ENCODE measurements around the gene GABPB2. TPM values are rescaled to one million over a fixed set of nuclear protein-coding genes. Genes with fewer than 3 reads are reported as not detected.

GABPB2 gene
- total RNA-seq, 1 donor from 2014 or later, result 12.4 TPM

DNA sequence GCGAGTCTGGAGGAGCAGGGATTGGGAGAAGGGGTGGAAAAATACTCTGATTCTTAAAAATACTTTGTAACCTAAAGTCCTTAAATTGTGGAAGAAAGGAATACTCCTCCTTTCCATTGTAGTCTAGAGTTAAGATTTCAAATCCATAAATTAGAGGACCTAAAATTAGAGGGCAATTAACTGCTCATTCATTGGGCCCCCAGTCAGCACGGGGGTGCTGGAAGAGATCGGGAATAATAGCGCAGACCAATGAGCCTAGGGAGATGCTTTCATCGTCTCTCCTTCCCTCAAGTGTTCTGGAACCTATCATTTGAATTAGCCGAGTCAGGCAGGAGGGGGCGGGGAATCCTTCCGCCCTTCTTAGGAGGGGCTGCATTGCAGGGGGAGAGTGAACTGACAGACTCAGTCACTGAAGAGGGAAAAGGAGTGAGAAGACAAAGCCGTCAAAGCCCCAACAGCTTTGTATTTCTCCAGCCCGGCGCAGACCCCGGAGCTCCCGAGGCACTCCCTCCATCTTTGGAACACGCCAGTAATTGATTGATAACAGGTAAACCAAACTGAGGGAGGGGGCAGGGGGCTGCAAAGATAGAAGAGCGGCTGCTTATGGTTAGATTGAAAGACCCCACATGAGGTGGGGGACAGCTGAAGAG lies 10.4 kb upstream of the GABPB2 start, which contains the start of gene MLLT11:
MLLT11 (plus strand) TSS at position 391 of the 650 bp plus-strand sequence. CDS start 6,828 bp downstream, outside the sequence.
- Mint-ChIP-seq H3K4me1 (ENCODE audit: low read depth) (peaks cover 59% of the 10 kb centered on the region), H3K27me3 (no peaks in the 10 kb centered on the region), H3K27ac (peak within 1 kb of the TSS; percentile 91), H3K4me3 (ENCODE audit: low read depth) (peak within 1 kb of the TSS; percentile 86), H3K36me3 (ENCODE audit: insufficient read depth) (peaks cover 23% of the 10 kb centered on the region), H3K9me3 (ENCODE audit: low read depth) (no peaks in the 10 kb centered on the region)
- DNase-seq (ENCODE audit: low spot score, unreplicated experiment), result no peak
- TF ChIP-seq, protein P1, sequence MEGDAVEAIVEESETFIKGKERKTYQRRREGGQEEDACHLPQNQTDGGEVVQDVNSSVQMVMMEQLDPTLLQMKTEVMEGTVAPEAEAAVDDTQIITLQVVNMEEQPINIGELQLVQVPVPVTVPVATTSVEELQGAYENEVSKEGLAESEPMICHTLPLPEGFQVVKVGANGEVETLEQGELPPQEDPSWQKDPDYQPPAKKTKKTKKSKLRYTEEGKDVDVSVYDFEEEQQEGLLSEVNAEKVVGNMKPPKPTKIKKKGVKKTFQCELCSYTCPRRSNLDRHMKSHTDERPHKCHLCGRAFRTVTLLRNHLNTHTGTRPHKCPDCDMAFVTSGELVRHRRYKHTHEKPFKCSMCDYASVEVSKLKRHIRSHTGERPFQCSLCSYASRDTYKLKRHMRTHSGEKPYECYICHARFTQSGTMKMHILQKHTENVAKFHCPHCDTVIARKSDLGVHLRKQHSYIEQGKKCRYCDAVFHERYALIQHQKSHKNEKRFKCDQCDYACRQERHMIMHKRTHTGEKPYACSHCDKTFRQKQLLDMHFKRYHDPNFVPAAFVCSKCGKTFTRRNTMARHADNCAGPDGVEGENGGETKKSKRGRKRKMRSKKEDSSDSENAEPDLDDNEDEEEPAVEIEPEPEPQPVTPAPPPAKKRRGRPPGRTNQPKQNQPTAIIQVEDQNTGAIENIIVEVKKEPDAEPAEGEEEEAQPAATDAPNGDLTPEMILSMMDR (IDR thresholded peaks at IDR 0.05; ENCODE audit: unreplicated experiment), result no peak

DNA sequence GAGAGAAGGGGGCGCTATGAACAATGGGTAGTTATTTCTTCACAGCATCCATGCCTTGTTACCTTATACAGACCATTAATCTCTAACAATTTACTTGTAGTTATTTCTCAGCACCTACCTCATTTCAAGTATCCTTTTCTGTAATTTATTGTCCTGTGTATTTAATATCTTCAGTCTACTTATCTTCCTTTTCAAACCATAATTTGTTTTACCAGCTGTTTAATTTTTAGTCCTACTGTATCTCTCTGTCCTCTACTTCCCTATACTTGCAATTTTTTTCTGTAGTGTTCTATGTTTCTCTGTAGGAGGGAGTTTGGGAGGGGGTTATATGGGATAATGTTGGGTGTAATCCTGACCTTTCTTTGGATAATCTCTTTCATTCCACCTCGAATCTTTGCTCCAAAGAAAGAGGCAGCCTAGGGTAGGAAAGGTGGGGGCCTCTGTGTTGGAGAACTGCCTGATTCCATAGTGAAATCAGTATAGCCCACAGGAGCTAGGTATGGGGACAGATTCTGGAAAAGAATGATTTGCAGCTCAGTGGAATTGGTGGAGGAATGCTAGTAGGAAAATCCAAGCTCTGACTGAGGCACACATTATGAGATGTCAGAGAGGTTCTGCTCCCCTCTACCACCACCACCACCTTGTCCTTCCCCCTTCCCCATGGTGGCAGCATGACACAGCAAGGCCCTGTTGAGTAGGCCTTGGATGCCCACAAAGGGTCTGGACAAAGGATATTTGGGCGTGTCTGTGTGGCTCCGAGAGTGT lies 9.7 kb upstream of the GABPB2 start:
- Mint-ChIP-seq H3K27ac (peak overlapping the region; percentile 91), H3K4me1 (ENCODE audit: low read depth) (peaks cover 57% of the 10 kb centered on the region), H3K36me3 (ENCODE audit: insufficient read depth) (peaks cover 25% of the 10 kb centered on the region), H3K27me3 (no peaks in the 10 kb centered on the region), H3K9me3 (ENCODE audit: low read depth) (no peaks in the 10 kb centered on the region), H3K4me3 (ENCODE audit: low read depth) (peak overlapping the region; percentile 86)
- TF ChIP-seq, protein P1 (IDR thresholded peaks at IDR 0.05; ENCODE audit: unreplicated experiment), result no peak
- DNase-seq (ENCODE audit: low spot score, unreplicated experiment), result no peak

DNA sequence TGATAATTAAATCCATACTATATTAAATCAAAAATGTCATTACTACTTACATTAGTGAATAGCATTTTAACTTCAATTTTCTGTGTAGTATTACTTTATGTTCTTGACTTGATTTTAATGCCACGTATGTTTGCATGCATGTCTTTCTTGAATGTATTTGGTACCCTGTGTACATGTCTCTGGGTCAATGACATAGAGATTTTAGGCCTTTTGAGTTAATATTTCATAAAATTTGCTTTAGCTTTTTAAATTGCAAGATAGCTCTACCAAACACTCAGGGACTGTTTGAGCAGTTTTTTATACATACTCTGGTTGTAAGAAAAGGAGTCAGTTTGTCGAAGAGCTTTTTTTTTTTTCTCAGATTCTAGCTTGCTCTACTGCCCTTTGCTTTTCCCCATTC lies 8.9 kb upstream of the GABPB2 start:
- H3K27ac Mint-ChIP-seq, result peak overlapping the region; percentile 91
- H3K4me3 Mint-ChIP-seq (ENCODE audit: low read depth), result peak overlapping the region; percentile 86
- TF ChIP-seq, protein P1 (IDR thresholded peaks at IDR 0.05; ENCODE audit: unreplicated experiment), result no peak
- H3K4me1 Mint-ChIP-seq (ENCODE audit: low read depth), result peaks cover 48% of the 10 kb centered on the region
- no peaks in the 10 kb centered on the region for H3K9me3 Mint-ChIP-seq (ENCODE audit: low read depth)
- H3K36me3 Mint-ChIP-seq (ENCODE audit: insufficient read depth), result peaks cover 21% of the 10 kb centered on the region
- no peak for DNase-seq (ENCODE audit: low spot score, unreplicated experiment)
- no peaks in the 10 kb centered on the region for H3K27me3 Mint-ChIP-seq

DNA sequence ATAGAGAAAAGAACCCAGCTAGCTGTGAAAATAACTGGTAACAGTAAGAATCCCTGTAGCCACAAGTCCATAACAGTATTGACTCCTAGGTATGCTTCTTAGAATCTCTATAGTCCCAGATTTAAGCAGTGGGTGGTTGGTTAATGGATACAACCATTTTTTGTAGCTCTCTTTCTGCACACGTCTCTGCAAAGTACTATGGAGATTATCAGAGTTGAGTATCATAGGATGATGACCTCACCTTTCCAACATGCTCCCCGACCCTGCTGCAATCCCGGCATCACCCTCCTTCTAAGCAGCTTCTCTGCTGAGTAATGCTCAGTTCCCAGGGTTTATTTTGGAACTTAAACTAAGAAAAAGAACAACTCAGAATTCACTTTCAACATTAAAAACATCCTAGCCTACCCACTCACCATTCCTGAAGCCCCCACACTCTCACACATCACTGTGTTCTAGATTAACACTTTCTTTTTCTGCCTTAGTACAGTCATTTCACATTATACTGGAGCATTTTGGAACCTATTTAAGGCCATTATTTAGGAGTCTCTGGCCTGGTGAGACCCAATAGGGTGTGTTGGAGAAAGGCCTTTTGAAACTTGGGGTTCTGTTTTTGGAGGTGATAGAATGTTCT lies 7.7 kb upstream of the GABPB2 start:
- TF ChIP-seq, protein P1 (IDR thresholded peaks at IDR 0.05; ENCODE audit: unreplicated experiment), result no peak
- no peaks in the 10 kb centered on the region for H3K27me3 Mint-ChIP-seq
- no peaks in the 10 kb centered on the region for H3K9me3 Mint-ChIP-seq (ENCODE audit: low read depth)
- no peak for DNase-seq (ENCODE audit: low spot score, unreplicated experiment)
- peaks cover 19% of the 10 kb centered on the region for H3K36me3 Mint-ChIP-seq (ENCODE audit: insufficient read depth)
- peaks cover 40% of the 10 kb centered on the region for H3K4me1 Mint-ChIP-seq (ENCODE audit: low read depth)
- peak overlapping the region; percentile 90 for H3K27ac Mint-ChIP-seq
- peak overlapping the region; percentile 86 for H3K4me3 Mint-ChIP-seq (ENCODE audit: low read depth)

DNA sequence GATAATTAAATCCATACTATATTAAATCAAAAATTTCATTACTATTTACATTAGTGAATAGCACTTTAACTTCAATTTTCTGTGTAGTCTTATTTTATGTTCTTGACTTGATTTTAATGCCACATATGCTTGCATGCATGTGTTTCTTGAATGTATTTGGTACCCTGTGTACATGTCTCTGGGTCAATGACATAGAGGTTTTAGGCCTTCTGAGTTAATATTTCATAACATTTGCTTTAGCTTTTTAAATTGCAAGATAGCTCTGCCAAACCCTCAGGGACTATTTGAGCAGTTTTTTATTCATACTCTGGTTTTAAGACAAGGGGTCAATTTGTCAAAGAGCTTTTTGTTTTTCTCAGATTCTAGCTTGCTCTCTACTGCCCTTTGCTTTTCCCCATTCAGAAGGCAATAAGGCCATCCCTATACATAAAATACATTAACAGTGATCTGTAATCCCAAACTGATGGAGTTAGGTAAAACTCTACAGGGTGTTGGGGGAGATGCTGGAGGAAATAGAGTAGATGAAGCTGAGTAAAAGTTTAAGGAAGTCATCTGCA lies 5.4 kb upstream of the GABPB2 start:
- TF ChIP-seq, protein P1 (IDR thresholded peaks at IDR 0.05; ENCODE audit: unreplicated experiment), result no peak
- H3K27ac Mint-ChIP-seq, result no peak overlapping the region
- no peaks in the 10 kb centered on the region for H3K9me3 Mint-ChIP-seq (ENCODE audit: low read depth)
- H3K4me1 Mint-ChIP-seq (ENCODE audit: low read depth), result peaks cover 31% of the 10 kb centered on the region
- H3K36me3 Mint-ChIP-seq (ENCODE audit: insufficient read depth), result peaks cover 19% of the 10 kb centered on the region
- no peaks in the 10 kb centered on the region for H3K27me3 Mint-ChIP-seq
- no peak overlapping the region for H3K4me3 Mint-ChIP-seq (ENCODE audit: low read depth)
- no peak for DNase-seq (ENCODE audit: low spot score, unreplicated experiment)
